Activated CD4-positive, alpha-beta T cell treated with anti-CD3 and anti-CD28 coated beads for 36 hours (primary cell): ENCODE results near the gene PRR13. TPM values are rescaled to one million over a fixed set of nuclear protein-coding genes. Genes with fewer than 3 reads are reported as not detected.
"Not testable (repeated sequence)": the region's sequence is repeated elsewhere in the genome, so short reads cannot be mapped to it uniquely, and the experiment has no call there.

Source experiments
- ATAC-seq: fragments of 200-7000 bp; cut with Tn5 transposase; one replicate; pipeline ENCODE4 v1.10.0; 2021; ENCODE audit warnings: mild to moderate bottlenecking, moderate library complexity
- CTCF ChIA-PET: fragments of 350-600 bp; sonication (Branson Sonifier 250); formaldehyde crosslinking; loops from one replicate; lab custom pipeline; 2021; ENCODE audit warnings: antibody characterized with exemption; lab: Charles Lee
- POLR2A ChIA-PET: fragments of 350-600 bp; sonication (Branson Sonifier 250); formaldehyde crosslinking; loops from one replicate; lab custom pipeline; 2021; ENCODE audit warnings: antibody characterized with exemption, inconsistent platforms; lab: Charles Lee
- DNase-seq: peaks from one replicate; pipeline ENCODE4 v3.0.0-alpha.2; 2020
- H3K27ac Mint-ChIP-seq: one replicate; pipeline ENCODE4 v1.8.0; 2021; ENCODE audit warnings: mixed read lengths
- H3K27me3 Mint-ChIP-seq: one replicate; pipeline ENCODE4 v1.8.0; 2021; ENCODE audit warnings: mixed read lengths
- H3K36me3 Mint-ChIP-seq: one replicate; pipeline ENCODE4 v1.8.0; 2021; ENCODE audit warnings: low read depth, mixed read lengths
- H3K4me1 Mint-ChIP-seq: one replicate; pipeline ENCODE4 v1.8.0; 2021; ENCODE audit warnings: mixed read lengths
- H3K4me3 Mint-ChIP-seq: one replicate; pipeline ENCODE4 v1.8.0; 2021; ENCODE audit warnings: mild to moderate bottlenecking, moderate library complexity, mixed read lengths
- H3K9me3 Mint-ChIP-seq: one replicate; pipeline ENCODE4 v1.8.0; 2021; ENCODE audit warnings: low read depth, mixed read lengths
- intact Hi-C, 2 experiments: fragments of 100-400 bp; cut with DNase I in 1 of 2; cut with micrococcal nuclease in 1 of 2; formaldehyde crosslinking; loops; one replicate each; pipeline versions ENCODE4 v1.14.2 to v1.15.1; 2022 to 2024; cut with DNase I, micrococcal nuclease
- total RNA-seq, 2 experiments: library from RNA; stranded (reverse); gene quantifications; one replicate each; pipeline ENCODE4 v1.2.3, GENCODE V29; 2021

Gene PRR13
- total RNA-seq, 2 experiments from 2014 or later = 250 to 266 TPM

- DNase-seq (no peak), ATAC-seq (no peak)
- POLR2A ChIA-PET = no interaction called here
- Mint-ChIP-seq H3K27me3 (no peaks in the 10 kb centered on the region), H3K4me1 (peaks cover 48% of the 10 kb centered on the region), H3K27ac (no peak overlapping the region), H3K9me3 (no peaks in the 10 kb centered on the region), H3K4me3 (no peak overlapping the region), H3K36me3 (no peaks in the 10 kb centered on the region)
- intact Hi-C loops = loop anchor here in 1 of 2 experiments (2.0 kb wide), 1 partner anchor 39 kb away; the partner anchor contains the start of gene SP1
- CTCF ChIA-PET = interaction anchor here (0.5 to 7.0 kb wide), 5 partner anchors 53 to 260 kb away, joined by 3 to 117 read pairs (median 3); partner anchors contain the start of gene AAAS
Observed at GRCh38 chr12:53419756-53420155, 21.8 kb upstream of the PRR13 start.

GRCh38 chr12:53422247-53422646, 19.3 kb upstream of the PRR13 start:
- H3K36me3 Mint-ChIP-seq, H3K27ac Mint-ChIP-seq, H3K4me3 Mint-ChIP-seq, DNase-seq, H3K27me3 Mint-ChIP-seq, intact Hi-C loops, H3K9me3 Mint-ChIP-seq, POLR2A ChIA-PET, ATAC-seq: not testable (repeated sequence)
- CTCF ChIA-PET = interaction anchor here (0.6 to 7.0 kb wide), 11 partner anchors 33 to 101 kb away, joined by 3 to 117 read pairs (median 5); partner anchors contain the start of gene AAAS
- H3K4me1 Mint-ChIP-seq = peaks cover 31% of the 10 kb centered on the region

- Mint-ChIP-seq H3K27me3 (no peaks in the 10 kb centered on the region), H3K27ac (no peak within 1 kb of the TSS), H3K4me1 (peaks cover 30% of the 10 kb centered on the region), H3K4me3 (no peak within 1 kb of the TSS), H3K9me3 (no peaks in the 10 kb centered on the region), H3K36me3 (no peaks in the 10 kb centered on the region)
- ChIA-PET CTCF (interaction anchor here (1.0 to 7.0 kb wide), 3 partner anchors 12 to 100 kb away, joined by 5 to 117 read pairs (median 6); no protein-coding TSS in a partner anchor), POLR2A (no interaction called here)
- DNase-seq (no peak), ATAC-seq (no peak)
- intact Hi-C loops = no loop called here
Observed at GRCh38 chr12:53423597-53423996, 17.9 kb upstream of the PRR13 start, which contains the start of gene AMHR2. AMHR2 (plus strand) TSS chr12:53423855; CDS start chr12:53423935, 80 bp downstream.

- intact Hi-C loops = no loop called here
Observed at GRCh38 chr12:53424626-53425514, 16.7 kb upstream of the PRR13 start.

GRCh38 chr12:53425515-53426150, 15.9 kb upstream of the PRR13 start:
- no peaks in the 10 kb centered on the region for H3K9me3 Mint-ChIP-seq
- H3K27me3 Mint-ChIP-seq = no peaks in the 10 kb centered on the region
- DNase-seq (no peak), ATAC-seq (no peak)
- intact Hi-C loops = no loop called here
- no peak overlapping the region for H3K27ac Mint-ChIP-seq
- H3K4me3 Mint-ChIP-seq = no peak overlapping the region
- H3K4me1 Mint-ChIP-seq = peaks cover 23% of the 10 kb centered on the region
- ChIA-PET POLR2A (no interaction called here), CTCF (interaction anchor here (0.5 to 7.0 kb wide), 7 partner anchors 51 to 267 kb away, joined by 3 to 117 read pairs (median 3); partner anchors contain the start of gene AAAS)
- no peaks in the 10 kb centered on the region for H3K36me3 Mint-ChIP-seq

More at GRCh38 chr12:53424626-53425514, 16.7 kb upstream of the PRR13 start:
- Mint-ChIP-seq H3K9me3 (no peaks in the 10 kb centered on the region), H3K27ac (no peak overlapping the region), H3K36me3 (no peaks in the 10 kb centered on the region), H3K27me3 (no peaks in the 10 kb centered on the region), H3K4me1 (peaks cover 25% of the 10 kb centered on the region), H3K4me3 (no peak overlapping the region)
- CTCF ChIA-PET = interaction anchor here (0.5 to 7.0 kb wide), 5 partner anchors 13 to 266 kb away, joined by 3 to 117 read pairs (median 4); no protein-coding TSS in a partner anchor
- no peak for DNase-seq
- POLR2A ChIA-PET = no interaction called here
- ATAC-seq = no peak

- H3K27ac Mint-ChIP-seq = peak overlapping the region; percentile 5
- no peak overlapping the region for H3K4me3 Mint-ChIP-seq
- ATAC-seq (peak; percentile 100), DNase-seq (peak; percentile 70)
- no peaks in the 10 kb centered on the region for H3K27me3 Mint-ChIP-seq
- no peaks in the 10 kb centered on the region for H3K9me3 Mint-ChIP-seq
- intact Hi-C loops = no loop called here
- H3K4me1 Mint-ChIP-seq = peaks cover 14% of the 10 kb centered on the region
- ChIA-PET CTCF (interaction anchor here (0.6 to 2.4 kb wide), 13 partner anchors 9 to 329 kb away, joined by 3 to 11 read pairs (median 4); partner anchors contain the start of gene PFDN5), POLR2A (interaction anchor here (0.5 to 1.8 kb wide), 5 partner anchors 30 to 83 kb away, joined by 5 to 7 read pairs (median 5); partner anchors contain the start of gene SP1)
- no peaks in the 10 kb centered on the region for H3K36me3 Mint-ChIP-seq
Observed at GRCh38 chr12:53427905-53428594, 13.5 kb upstream of the PRR13 start.

- H3K4me3 Mint-ChIP-seq = no peak overlapping the region
- H3K27ac Mint-ChIP-seq = no peak overlapping the region
- CTCF ChIA-PET = interaction anchor here (0.6 to 2.4 kb wide), 11 partner anchors 8 to 330 kb away, joined by 3 to 11 read pairs (median 4); no protein-coding TSS in a partner anchor
- POLR2A ChIA-PET = interaction anchor here (0.6 to 1.8 kb wide), 3 partner anchors 29 to 76 kb away, joined by 5 to 7 read pairs (median 6); partner anchors contain the start of gene SP1
- H3K27me3 Mint-ChIP-seq = no peaks in the 10 kb centered on the region
- ATAC-seq (peak; percentile 12), DNase-seq (no peak)
- H3K9me3 Mint-ChIP-seq = no peaks in the 10 kb centered on the region
- peaks cover 14% of the 10 kb centered on the region for H3K4me1 Mint-ChIP-seq
- no peaks in the 10 kb centered on the region for H3K36me3 Mint-ChIP-seq
- intact Hi-C loops = no loop called here
Observed at GRCh38 chr12:53428741-53429140, 12.8 kb upstream of the PRR13 start.

GRCh38 chr12:53430116-53430515, 11.4 kb upstream of the PRR13 start:
- H3K9me3 Mint-ChIP-seq = no peaks in the 10 kb centered on the region
- ChIA-PET CTCF (interaction anchor here (0.5 to 1.3 kb wide), 4 partner anchors 55 to 135 kb away, joined by 3 to 5 read pairs (median 4); partner anchors contain the start of genes AAAS and PFDN5), POLR2A (no interaction called here)
- peaks cover 14% of the 10 kb centered on the region for H3K4me1 Mint-ChIP-seq
- no peak overlapping the region for H3K27ac Mint-ChIP-seq
- intact Hi-C loops = no loop called here
- H3K4me3 Mint-ChIP-seq = no peak overlapping the region
- H3K27me3 Mint-ChIP-seq = no peaks in the 10 kb centered on the region
- DNase-seq = no peak
- ATAC-seq = no peak
- no peaks in the 10 kb centered on the region for H3K36me3 Mint-ChIP-seq

- no peak for DNase-seq
- no peak for ATAC-seq
- intact Hi-C loops = no loop called here
- H3K36me3 Mint-ChIP-seq = no peaks in the 10 kb centered on the region
- H3K27me3 Mint-ChIP-seq = no peaks in the 10 kb centered on the region
- ChIA-PET CTCF (interaction anchor here (1.3 to 2.2 kb wide), 3 partner anchors 79 to 110 kb away, joined by 5 to 8 read pairs (median 5); partner anchors contain the start of gene AAAS), POLR2A (no interaction called here)
- no peaks in the 10 kb centered on the region for H3K9me3 Mint-ChIP-seq
- H3K27ac Mint-ChIP-seq = no peak overlapping the region
- H3K4me3 Mint-ChIP-seq = no peak overlapping the region
- H3K4me1 Mint-ChIP-seq = peaks cover 14% of the 10 kb centered on the region
Observed at GRCh38 chr12:53431187-53431586, 10.3 kb upstream of the PRR13 start.

- H3K4me3 Mint-ChIP-seq, H3K9me3 Mint-ChIP-seq, ATAC-seq, DNase-seq, H3K27me3 Mint-ChIP-seq, intact Hi-C loops, H3K27ac Mint-ChIP-seq, H3K4me1 Mint-ChIP-seq, H3K36me3 Mint-ChIP-seq, POLR2A ChIA-PET: not testable (repeated sequence)
- CTCF ChIA-PET = interaction anchor here (0.6 to 1.3 kb wide), 3 partner anchors 33 to 114 kb away, joined by 4 to 5 read pairs (median 4); partner anchors contain the start of gene AAAS
Observed at GRCh38 chr12:53435326-53435725, 6.2 kb upstream of the PRR13 start.
